ENCODE measurements around the gene OSBP2. TPM values are rescaled to one million over a fixed set of nuclear protein-coding genes. Genes with fewer than 3 reads are reported as not detected.

Gene OSBP2
- total and polyA plus RNA-seq, 4 donors, result 1.1 to 12.3 (median 2.6) TPM

GRCh38 chr22:30855266-30855665 lies 160.6 kb downstream of the OSBP2 start:
- TF ChIP-seq, protein P1, sequence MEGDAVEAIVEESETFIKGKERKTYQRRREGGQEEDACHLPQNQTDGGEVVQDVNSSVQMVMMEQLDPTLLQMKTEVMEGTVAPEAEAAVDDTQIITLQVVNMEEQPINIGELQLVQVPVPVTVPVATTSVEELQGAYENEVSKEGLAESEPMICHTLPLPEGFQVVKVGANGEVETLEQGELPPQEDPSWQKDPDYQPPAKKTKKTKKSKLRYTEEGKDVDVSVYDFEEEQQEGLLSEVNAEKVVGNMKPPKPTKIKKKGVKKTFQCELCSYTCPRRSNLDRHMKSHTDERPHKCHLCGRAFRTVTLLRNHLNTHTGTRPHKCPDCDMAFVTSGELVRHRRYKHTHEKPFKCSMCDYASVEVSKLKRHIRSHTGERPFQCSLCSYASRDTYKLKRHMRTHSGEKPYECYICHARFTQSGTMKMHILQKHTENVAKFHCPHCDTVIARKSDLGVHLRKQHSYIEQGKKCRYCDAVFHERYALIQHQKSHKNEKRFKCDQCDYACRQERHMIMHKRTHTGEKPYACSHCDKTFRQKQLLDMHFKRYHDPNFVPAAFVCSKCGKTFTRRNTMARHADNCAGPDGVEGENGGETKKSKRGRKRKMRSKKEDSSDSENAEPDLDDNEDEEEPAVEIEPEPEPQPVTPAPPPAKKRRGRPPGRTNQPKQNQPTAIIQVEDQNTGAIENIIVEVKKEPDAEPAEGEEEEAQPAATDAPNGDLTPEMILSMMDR (IDR thresholded peaks at IDR 0.05; ENCODE audit: control extremely low read depth, extremely low read depth), result no peak
- no peak for DNase-seq
- H3K4me3 ChIP-seq, result no peak overlapping the region
- H3K9me3 ChIP-seq (ENCODE audit: control insufficient read depth in 4 of 4, insufficient read depth in 3 of 4, low read length in 3 of 4), result peaks cover 0 to 3% (median 0%) of the 10 kb centered on the region in 4 donors
- WGBS, 2 donors, result 89 to 95% methylated on average over 3 of the region's 3 CpGs
- ATAC-seq (ENCODE audit: insufficient read depth, low FRiP score), result no peak
- H3K9ac ChIP-seq (ENCODE audit: insufficient read depth in 1 of 2, low read length in 2 of 2), result no peak overlapping the region
- H3K36me3 ChIP-seq (ENCODE audit: control insufficient read depth in 4 of 4, insufficient read depth in 4 of 4, low read length in 4 of 4), result no peaks in the 10 kb centered on the region
- H3K4me1 ChIP-seq (ENCODE audit: control insufficient read depth in 5 of 5, insufficient read depth in 5 of 5, low read length in 5 of 5), result peaks cover 0 to 12% (median 4%) of the 10 kb centered on the region in 5 donors
- no peak overlapping the region for H3K27ac ChIP-seq (ENCODE audit: low read depth in 1 of 2, low read length in 1 of 2)
- no peaks in the 10 kb centered on the region for H3K27me3 ChIP-seq (ENCODE audit: control insufficient read depth in 3 of 3, insufficient read depth in 3 of 3, low read length in 2 of 3)

GRCh38 chr22:30855677-30856518 lies 161.2 kb downstream of the OSBP2 start:
- ATAC-seq (ENCODE audit: insufficient read depth, low FRiP score) (no peak), DNase-seq (no peak)
- Histone ChIP-seq H3K9ac (ENCODE audit: insufficient read depth in 1 of 2, low read length in 2 of 2) (no peak overlapping the region), H3K4me3 (no peak overlapping the region), H3K36me3 (ENCODE audit: control insufficient read depth in 4 of 4, insufficient read depth in 4 of 4, low read length in 4 of 4) (no peaks in the 10 kb centered on the region), H3K27ac (ENCODE audit: low read depth in 1 of 2, low read length in 1 of 2) (no peak overlapping the region), H3K9me3 (ENCODE audit: control insufficient read depth in 4 of 4, insufficient read depth in 3 of 4, low read length in 3 of 4) (peaks cover 0 to 3% (median 0%) of the 10 kb centered on the region in 4 donors), H3K4me1 (ENCODE audit: control insufficient read depth in 5 of 5, insufficient read depth in 5 of 5, low read length in 5 of 5) (peaks cover 0 to 12% (median 4%) of the 10 kb centered on the region in 5 donors), H3K27me3 (ENCODE audit: control insufficient read depth in 3 of 3, insufficient read depth in 3 of 3, low read length in 2 of 3) (no peaks in the 10 kb centered on the region)
- WGBS, 2 donors, result 89 to 96% methylated on average over 4 of the region's 4 CpGs
- TF ChIP-seq, protein P1 (IDR thresholded peaks at IDR 0.05; ENCODE audit: control extremely low read depth, extremely low read depth), result no peak

GRCh38 chr22:30856741-30857502 lies 162.2 kb downstream of the OSBP2 start:
- Histone ChIP-seq H3K9me3 (ENCODE audit: control insufficient read depth in 4 of 4, insufficient read depth in 3 of 4, low read length in 3 of 4) (peaks cover 0 to 3% (median 0%) of the 10 kb centered on the region in 4 donors), H3K27ac (ENCODE audit: low read depth in 1 of 2, low read length in 1 of 2) (no peak overlapping the region), H3K27me3 (ENCODE audit: control insufficient read depth in 3 of 3, insufficient read depth in 3 of 3, low read length in 2 of 3) (no peaks in the 10 kb centered on the region), H3K4me3 (no peak overlapping the region), H3K4me1 (ENCODE audit: control insufficient read depth in 5 of 5, insufficient read depth in 5 of 5, low read length in 5 of 5) (peaks cover 0 to 12% (median 4%) of the 10 kb centered on the region in 5 donors), H3K9ac (ENCODE audit: insufficient read depth in 1 of 2, low read length in 2 of 2) (no peak overlapping the region), H3K36me3 (ENCODE audit: control insufficient read depth in 4 of 4, insufficient read depth in 4 of 4, low read length in 4 of 4) (no peaks in the 10 kb centered on the region)
- 75% methylated on average over 14 of the region's 14 CpGs for WGBS, 2 donors
- ATAC-seq (ENCODE audit: insufficient read depth, low FRiP score), result no peak
- DNase-seq, result peak; percentile 61 to 91 (median 75)
- TF ChIP-seq, protein P1 (IDR thresholded peaks at IDR 0.05; ENCODE audit: control extremely low read depth, extremely low read depth), result no peak

Measured in lung (tissue), 12 donors.